Body of pancreas (tissue), 4 donors: ENCODE data around the gene RGS11. TPM values are rescaled to one million over a fixed set of nuclear protein-coding genes. Genes with fewer than 3 reads are reported as not detected.

Experiments used
- ATAC-seq: fragments of 150-250 bp; one replicate; pipeline ENCODE4 v1.9.1; 2016
- DNase-seq, 4 donors: peaks; one replicate each; pipeline ENCODE4 v3.0.0-alpha.2; 2019
- H3K27ac ChIP-seq, 4 donors: fragments of 200-600 bp; sonication (generic); 1 replicate in 3 of 4; 2 replicates in 1 of 4; pipeline versions ENCODE4 v1.5.1 to v1.6.1; 2016 to 2019; ENCODE audit warnings: mild to moderate bottlenecking in 1 of 4, mixed read lengths in 1 of 4, moderate library complexity in 1 of 4
- H3K27me3 ChIP-seq, 2 donors: fragments of 200-600 bp; sonication (generic); one replicate each; pipeline ENCODE4 v1.6.0; 2016; ENCODE audit warnings: mild to moderate bottlenecking in 1 of 2
- H3K36me3 ChIP-seq, 2 donors: fragments of 200-600 bp; sonication (generic); replicated peaks in 1 of 2; 2 replicates each; pipeline ENCODE4 v1.5.1; 2016; ENCODE audit warnings: low read depth in 2 of 2; ENCODE audit not compliant: insufficient read depth in 1 of 2
- H3K4me1 ChIP-seq: fragments of 200-600 bp; sonication (generic); one replicate; pipeline ENCODE4 v1.6.0; 2016
- H3K4me3 ChIP-seq, 2 donors: fragments of 200-600 bp; sonication (generic); 1 replicate in 1 of 2; 2 replicates in 1 of 2; pipeline ENCODE4 v1.5.1; 2016 to 2019
- H3K9me3 ChIP-seq, 3 donors: fragments of 200-600 bp; sonication (generic); 1 replicate in 2 of 3; 2 replicates in 1 of 3; pipeline ENCODE4 v1.5.1; 2016
- CTCF ChIP-seq, 7 experiments: fragments of 450-650 bp in 4 of 7; fragments of 200-600 bp in 3 of 7; sonication (generic) in 3 of 7; IDR thresholded peaks; one replicate each; pipeline ENCODE4 v1.5.1; 2016 to 2019; ENCODE audit warnings: antibody characterized with exemption in 7 of 7
- POLR2A ChIP-seq, 3 donors: fragments of 450-650 bp; IDR thresholded peaks; one replicate each; pipeline ENCODE4 v1.6.1; 2016; ENCODE audit warnings: antibody characterized with exemption in 3 of 3, mild to moderate bottlenecking in 2 of 3
- WGBS, 2 donors: methylation state at CpG; one replicate each; pipeline ENCODE4 v1.1.5; 2017; 5-methylcytosine and 5-hydroxymethylcytosine counted together
- intact Hi-C: fragments of 100-400 bp; cut with DNase I; formaldehyde crosslinking; loops from one replicate; pipeline ENCODE4 v1.15.1; 2023
- total RNA-seq, 2 donors: library from RNA; depleted of rRNA; stranded (reverse); fragments of >200 nt; gene quantifications; one replicate each; pipeline ENCODE4 v1.1.0, GENCODE V29; 2016

RGS11 gene
- total RNA-seq, 2 donors from 2014 or later, result 15.6 to 95.9 TPM

GRCh38 chr16:307691-308312, 32.1 kb upstream of the RGS11 start:
- 89 to 93% methylated on average over 10 to 21 of the region's 21 CpGs for WGBS, 2 donors
- H3K27me3 ChIP-seq, result no peaks in the 10 kb centered on the region
- no peak for TF ChIP-seq CTCF (IDR thresholded peaks at IDR 0.05)
- no peak for TF ChIP-seq POLR2A (IDR thresholded peaks at IDR 0.05)
- H3K9me3 ChIP-seq, result no peaks in the 10 kb centered on the region
- intact Hi-C loops, result no loop called here
- peaks cover 0 to under 1% of the 10 kb centered on the region in 2 donors for H3K36me3 ChIP-seq
- DNase-seq (no peak), ATAC-seq (no peak)
- H3K4me1 ChIP-seq, result no peaks in the 10 kb centered on the region
- no peak overlapping the region for H3K27ac ChIP-seq
- H3K4me3 ChIP-seq, result no peak overlapping the region

- no peaks in the 10 kb centered on the region for H3K36me3 ChIP-seq
- H3K27ac ChIP-seq, result no peak overlapping the region
- H3K4me1 ChIP-seq, result no peaks in the 10 kb centered on the region
- WGBS, 2 donors, result 81 to 85% methylated on average over 10 to 12 of the region's 17 CpGs
- intact Hi-C loops, result no loop called here
- DNase-seq (no peak), ATAC-seq (no peak)
- no peaks in the 10 kb centered on the region for H3K9me3 ChIP-seq
- TF ChIP-seq CTCF (IDR thresholded peaks at IDR 0.05) (no peak), POLR2A (IDR thresholded peaks at IDR 0.05) (no peak)
- H3K4me3 ChIP-seq, result no peak overlapping the region
- no peaks in the 10 kb centered on the region for H3K27me3 ChIP-seq
These were observed 31.2 kb upstream of the RGS11 start for GRCh38 chr16:306911-307370.

- H3K9me3 ChIP-seq, result no peaks in the 10 kb centered on the region
- no peak overlapping the region for H3K27ac ChIP-seq
- peak in 1 of 4 donors; percentile 40 for DNase-seq
- H3K36me3 ChIP-seq, result no peaks in the 10 kb centered on the region
- no peak for TF ChIP-seq POLR2A (IDR thresholded peaks at IDR 0.05)
- H3K4me3 ChIP-seq, result no peak overlapping the region
- intact Hi-C loops, result no loop called here
- no peak for ATAC-seq
- H3K27me3 ChIP-seq, result no peaks in the 10 kb centered on the region
- H3K4me1 ChIP-seq, result no peaks in the 10 kb centered on the region
- 89% methylated on average over 16 to 19 of the region's 19 CpGs for WGBS, 2 donors
These were observed 30.3 kb upstream of the RGS11 start for GRCh38 chr16:305916-306626.

- Histone ChIP-seq H3K27ac (no peak overlapping the region), H3K4me3 (no peak overlapping the region), H3K36me3 (no peaks in the 10 kb centered on the region), H3K27me3 (no peaks in the 10 kb centered on the region), H3K4me1 (no peaks in the 10 kb centered on the region), H3K9me3 (no peaks in the 10 kb centered on the region)
- intact Hi-C loops, result no loop called here
- TF ChIP-seq POLR2A (IDR thresholded peaks at IDR 0.05) (no peak), CTCF (IDR thresholded peaks at IDR 0.05) (peak in 1 of 7 experiments; percentile 9)
- no peak for ATAC-seq
- no peak for DNase-seq
- 91 to 96% methylated on average over 38 to 43 of the region's 43 CpGs for WGBS, 2 donors
These were observed 28.2 kb upstream of the RGS11 start for GRCh38 chr16:303760-304505.

- intact Hi-C loops, result no loop called here
- WGBS, 2 donors, result 90 to 95% methylated on average over 8 to 11 of the region's 13 CpGs
- peaks cover 0 to 2% of the 10 kb centered on the region in 2 donors for H3K36me3 ChIP-seq
These were observed 26.2 kb upstream of the RGS11 start for GRCh38 chr16:301950-302349.

More at GRCh38 chr16:301950-302349, 26.2 kb upstream of the RGS11 start:
- Histone ChIP-seq H3K4me1 (no peaks in the 10 kb centered on the region), H3K9me3 (no peaks in the 10 kb centered on the region), H3K27me3 (no peaks in the 10 kb centered on the region), H3K27ac (no peak overlapping the region), H3K4me3 (no peak overlapping the region)
- TF ChIP-seq CTCF (IDR thresholded peaks at IDR 0.05), result no peak
- no peak for TF ChIP-seq POLR2A (IDR thresholded peaks at IDR 0.05)
- DNase-seq (no peak), ATAC-seq (peak; percentile 33)
